Measurements from ENCODE around the gene MAT1A. TPM values are rescaled to one million over a fixed set of nuclear protein-coding genes. Genes with fewer than 3 reads are reported as not detected.
"Not testable (repeated sequence)": the region's sequence is repeated elsewhere in the genome, so short reads cannot be mapped to it uniquely, and the experiment has no call there.

Gene MAT1A
- 1 to 10 TPM in 1 of 4 donors, under 1 TPM in 3; 0.87 to 2.1 (median 0.94) TPM for polyA plus RNA-seq (ENCODE audit: insufficient read length in 4 of 4)

GRCh38 chr10:80289451-80290287 lies at the start of gene MAT1A:
MAT1A (minus strand) TSS chr10:80289658; CDS start chr10:80289423, 235 bp downstream.
- DNase-seq (ENCODE audit: low read depth in 4 of 4, low spot score in 2 of 4): no peak

- no peak for DNase-seq (ENCODE audit: low read depth in 4 of 4, low spot score in 2 of 4)
Measured at GRCh38 chr10:80333983-80334382, 44.5 kb upstream of the MAT1A start.

GRCh38 chr10:80324891-80325364 lies 35.5 kb upstream of the MAT1A start:
- DNase-seq (ENCODE audit: low read depth in 4 of 4, low spot score in 2 of 4): no peak

- no peak for DNase-seq (ENCODE audit: low read depth in 4 of 4, low spot score in 2 of 4)
Measured at GRCh38 chr10:80324086-80324485, 34.6 kb upstream of the MAT1A start.

- DNase-seq (ENCODE audit: low read depth in 4 of 4, low spot score in 2 of 4): no peak
Measured at GRCh38 chr10:80323311-80323710, 33.9 kb upstream of the MAT1A start.

- no peak for DNase-seq (ENCODE audit: low read depth in 4 of 4, low spot score in 2 of 4)
Measured at GRCh38 chr10:80322711-80323110, 33.3 kb upstream of the MAT1A start.

- no peak for DNase-seq (ENCODE audit: low read depth in 4 of 4, low spot score in 2 of 4)
Measured at GRCh38 chr10:80322158-80322557, 32.7 kb upstream of the MAT1A start.

- DNase-seq (ENCODE audit: low read depth in 4 of 4, low spot score in 2 of 4): no peak
Measured at GRCh38 chr10:80321183-80321582, 31.7 kb upstream of the MAT1A start.

GRCh38 chr10:80320377-80320776 lies 30.9 kb upstream of the MAT1A start:
- DNase-seq (ENCODE audit: low read depth in 4 of 4, low spot score in 2 of 4): peak in 1 of 4 donors; percentile 1

GRCh38 chr10:80319725-80320290 lies 30.4 kb upstream of the MAT1A start:
- DNase-seq (ENCODE audit: low read depth in 4 of 4, low spot score in 2 of 4): no peak

GRCh38 chr10:80319318-80319717 lies 29.9 kb upstream of the MAT1A start:
- DNase-seq (ENCODE audit: low read depth in 4 of 4, low spot score in 2 of 4): no peak

GRCh38 chr10:80318742-80319141 lies 29.3 kb upstream of the MAT1A start:
- no peak for DNase-seq (ENCODE audit: low read depth in 4 of 4, low spot score in 2 of 4)

GRCh38 chr10:80315391-80315790 lies 25.9 kb upstream of the MAT1A start:
- DNase-seq (ENCODE audit: low read depth in 4 of 4, low spot score in 2 of 4): no peak

GRCh38 chr10:80313523-80313922 lies 24.1 kb upstream of the MAT1A start:
- DNase-seq (ENCODE audit: low read depth in 4 of 4, low spot score in 2 of 4): no peak

- DNase-seq (ENCODE audit: low read depth in 4 of 4, low spot score in 2 of 4): not testable (repeated sequence)
Measured at GRCh38 chr10:80305989-80306388, 16.5 kb upstream of the MAT1A start.

- no peak for DNase-seq (ENCODE audit: low read depth in 4 of 4, low spot score in 2 of 4)
Measured at GRCh38 chr10:80296942-80297341, 7.5 kb upstream of the MAT1A start.

- DNase-seq (ENCODE audit: low read depth in 4 of 4, low spot score in 2 of 4): no peak
Measured at GRCh38 chr10:80292607-80293239, 3.3 kb upstream of the MAT1A start.

GRCh38 chr10:80290474-80291220 lies 1.2 kb upstream of the MAT1A start:
- DNase-seq (ENCODE audit: low read depth in 4 of 4, low spot score in 2 of 4): no peak

- DNase-seq (ENCODE audit: low read depth in 4 of 4, low spot score in 2 of 4): no peak
Measured at GRCh38 chr10:80288849-80289248, 609 bp downstream of the MAT1A start.

- no peak for DNase-seq (ENCODE audit: low read depth in 4 of 4, low spot score in 2 of 4)
Measured at GRCh38 chr10:80284522-80284921, 4.9 kb downstream of the MAT1A start.
